Endothelial cell of umbilical vein (primary cell): Measurements from ENCODE around the gene EVX2. TPM values are rescaled to one million over a fixed set of nuclear protein-coding genes. Genes with fewer than 3 reads are reported as not detected.

ENCODE experiments used
- BruUV-seq: library from RNA; stranded (reverse); fragments of 400-500 nt; replicated peaks from 2 replicates; lab custom pipeline; 2021; lab: Mats Ljungman, UMichigan
- CTCF ChIA-PET: fragments of 300-600, 350-600 bp; sonication (Branson Sonifier 250); formaldehyde crosslinking; loops from one replicate; lab custom pipeline; 2021; ENCODE audit warnings: antibody characterized with exemption, inconsistent platforms; lab: Charles Lee
- POLR2A ChIA-PET: fragments of 300-600, 350-600 bp; sonication (Branson Sonifier 250); formaldehyde crosslinking; loops from one replicate; lab custom pipeline; 2021; ENCODE audit warnings: antibody characterized with exemption, inconsistent platforms; lab: Charles Lee
- DNase-seq: peaks from one replicate; pipeline ENCODE4 v3.0.0-alpha.2; 2011; ENCODE audit warnings: low read depth, low spot score
- FAIRE-seq: peaks from 2 replicates; lab custom pipeline; 2011; peaks lifted over from hg19 to GRCh38; lab: Jason Lieb, UNC
- H2AFZ ChIP-seq: 2 replicates; pipeline ENCODE4 v1.6.0; 2012; ENCODE audit warnings: low read depth, low read length, control low read depth, inconsistent platforms
- H3K27ac ChIP-seq: 2 replicates; pipeline ENCODE4 v1.5.1; 2011; ENCODE audit warnings: low read depth, mild to moderate bottlenecking, control low read depth, low read length, moderate library complexity; ENCODE audit not compliant: insufficient read depth
- H3K27me3 ChIP-seq, 2 experiments: 2 replicates each; pipeline versions ENCODE4 v1.6.0 to v1.6.1; 2011; ENCODE audit warnings: low read length in 2 of 2, mixed read lengths in 1 of 2; ENCODE audit not compliant: control insufficient read depth in 2 of 2, insufficient read depth in 2 of 2
- H3K36me3 ChIP-seq, 2 experiments: 2 replicates in 1 of 2; 3 replicates in 1 of 2; pipeline ENCODE4 v1.5.1; 2011; ENCODE audit warnings: low read length in 2 of 2, mild to moderate bottlenecking in 1 of 2, moderate library complexity in 1 of 2; ENCODE audit not compliant: control insufficient read depth in 2 of 2, insufficient read depth in 2 of 2; ENCODE audit errors: extremely low read depth in 1 of 2
- H3K4me1 ChIP-seq: 3 replicates; pipeline ENCODE4 v1.5.1; 2011; ENCODE audit warnings: mild to moderate bottlenecking, low read length; ENCODE audit not compliant: control insufficient read depth, insufficient read depth; ENCODE audit errors: extremely low read depth
- H3K4me2 ChIP-seq: 2 replicates; pipeline ENCODE4 v1.6.1; 2011; ENCODE audit warnings: low read length, control low read depth, mixed read lengths; ENCODE audit not compliant: insufficient read depth
- H3K4me3 ChIP-seq, 3 experiments: fragments of 200-600 bp in 1 of 3; sonication (generic), shearing (Covaris generic) in 1 of 3; replicated peaks in 1 of 3; 2 replicates each; pipeline ENCODE4 v1.5.1; 2011 to 2016; ENCODE audit warnings: control low read depth in 3 of 3, low read length in 3 of 3, mild to moderate bottlenecking in 2 of 3, inconsistent platforms in 1 of 3, low read depth in 1 of 3, moderate library complexity in 1 of 3; ENCODE audit not compliant: insufficient read depth in 1 of 3
- H3K79me2 ChIP-seq: 2 replicates; pipeline ENCODE4 v1.6.0; 2012; ENCODE audit warnings: low read length, inconsistent platforms; ENCODE audit not compliant: control insufficient read depth, insufficient read depth
- H3K9ac ChIP-seq: replicated peaks from 2 replicates; pipeline ENCODE3; 2011; ENCODE audit warnings: low read length, control low read depth; ENCODE audit not compliant: insufficient read depth; ENCODE audit errors: extremely low read depth
- H3K9me1 ChIP-seq: replicated peaks from 3 replicates; pipeline ENCODE4 v1.6.0; 2011; ENCODE audit warnings: mild to moderate bottlenecking, low read length; ENCODE audit not compliant: control insufficient read depth, insufficient read depth; ENCODE audit errors: extremely low read depth
- H3K9me3 ChIP-seq: replicated peaks from 2 replicates; pipeline ENCODE4 v1.5.1; 2012; ENCODE audit warnings: low read length, inconsistent platforms; ENCODE audit not compliant: control insufficient read depth, insufficient read depth
- H4K20me1 ChIP-seq: replicated peaks from 2 replicates; pipeline ENCODE3; 2011; ENCODE audit warnings: mild to moderate bottlenecking, low read length; ENCODE audit not compliant: control insufficient read depth, insufficient read depth; ENCODE audit errors: extremely low read depth
- EZH2 ChIP-seq: IDR thresholded peaks from 2 replicates; pipeline ENCODE4 v1.6.1; 2012; ENCODE audit warnings: borderline replicate concordance, low read depth, mild to moderate bottlenecking, moderate library complexity, low read length, inconsistent platforms; ENCODE audit not compliant: severe bottlenecking
- GATA2 ChIP-seq: IDR thresholded peaks from 2 replicates; pipeline ENCODE4 v1.7.0; 2011; ENCODE audit warnings: low read depth, mild to moderate bottlenecking, moderate library complexity, mixed read lengths, low read length; ENCODE audit not compliant: insufficient read length, insufficient read depth
- JUN ChIP-seq: IDR thresholded peaks from 2 replicates; pipeline ENCODE4 v1.6.1; 2011; ENCODE audit warnings: borderline replicate concordance, low read depth; ENCODE audit not compliant: insufficient read length, insufficient read depth
- MYC ChIP-seq: IDR thresholded peaks from one replicate; pipeline ENCODE4 v1.6.1; 2011; ENCODE audit warnings: mild to moderate bottlenecking, low read depth, low read length
- POLR2A ChIP-seq: IDR thresholded peaks from 2 replicates; pipeline ENCODE4 v1.6.1; 2012; ENCODE audit warnings: low read depth, mild to moderate bottlenecking, control low read depth, low read length
- POLR2AphosphoS5 ChIP-seq: IDR thresholded peaks from 2 replicates; pipeline ENCODE4 v1.6.1; 2012; ENCODE audit warnings: low read depth, mild to moderate bottlenecking, control low read depth, low read length, moderate library complexity; ENCODE audit not compliant: insufficient read depth
- dilution Hi-C: fragments of 300-500 bp; cut with MboI; formaldehyde crosslinking; loops from one replicate; pipeline ENCODE4 v1.15.0; 2019; ENCODE audit warnings: low sequenced_read_pairs; ENCODE audit not compliant: extremely low pct_ligation_motif_present
- intact Hi-C: fragments of 100-400 bp; cut with micrococcal nuclease; formaldehyde crosslinking; loops from one replicate; pipeline ENCODE4 v1.10.0; 2022
- polyA plus RNA-seq, 4 experiments: library from polyadenylated mRNA; depleted of rRNA in 3 of 4; stranded (reverse) in 3 of 4; unstranded in 1 of 4; fragments of >200 nt; gene quantifications; 2 replicates each; pipeline versions ENCODE4 v1.2.1 to v1.2.3, GENCODE V29; 2011 to 2012; ENCODE audit warnings: missing spikeins in 1 of 4
- total RNA-seq: library from RNA; stranded (reverse); gene quantifications from 2 replicates; pipeline ENCODE4 v1.2.3, GENCODE V29; 2021
- TF ChIP-seq, protein P1 (sequence below), 2 donors: IDR thresholded peaks; 1 replicate in 1 of 2; 2 replicates in 1 of 2; pipeline ENCODE4 v1.5.1; 2011; ENCODE audit warnings: low read length in 2 of 2, mild to moderate bottlenecking in 2 of 2, moderate library complexity in 2 of 2, control low read depth in 1 of 2, inconsistent platforms in 1 of 2, low read depth in 1 of 2; ENCODE audit not compliant: insufficient read depth in 1 of 2; ENCODE audit errors: extremely low read depth in 1 of 2
- TF ChIP-seq, protein P2 (sequence below): IDR thresholded peaks from 2 replicates; pipeline ENCODE4 v1.6.1; 2011; ENCODE audit not compliant: insufficient read depth, insufficient read length

The EVX2 gene
- total and polyA plus RNA-seq, 2 donors (not counting 3 experiments of a cell fraction or from before 2014, with no cell fraction given) = not detected

DNA sequence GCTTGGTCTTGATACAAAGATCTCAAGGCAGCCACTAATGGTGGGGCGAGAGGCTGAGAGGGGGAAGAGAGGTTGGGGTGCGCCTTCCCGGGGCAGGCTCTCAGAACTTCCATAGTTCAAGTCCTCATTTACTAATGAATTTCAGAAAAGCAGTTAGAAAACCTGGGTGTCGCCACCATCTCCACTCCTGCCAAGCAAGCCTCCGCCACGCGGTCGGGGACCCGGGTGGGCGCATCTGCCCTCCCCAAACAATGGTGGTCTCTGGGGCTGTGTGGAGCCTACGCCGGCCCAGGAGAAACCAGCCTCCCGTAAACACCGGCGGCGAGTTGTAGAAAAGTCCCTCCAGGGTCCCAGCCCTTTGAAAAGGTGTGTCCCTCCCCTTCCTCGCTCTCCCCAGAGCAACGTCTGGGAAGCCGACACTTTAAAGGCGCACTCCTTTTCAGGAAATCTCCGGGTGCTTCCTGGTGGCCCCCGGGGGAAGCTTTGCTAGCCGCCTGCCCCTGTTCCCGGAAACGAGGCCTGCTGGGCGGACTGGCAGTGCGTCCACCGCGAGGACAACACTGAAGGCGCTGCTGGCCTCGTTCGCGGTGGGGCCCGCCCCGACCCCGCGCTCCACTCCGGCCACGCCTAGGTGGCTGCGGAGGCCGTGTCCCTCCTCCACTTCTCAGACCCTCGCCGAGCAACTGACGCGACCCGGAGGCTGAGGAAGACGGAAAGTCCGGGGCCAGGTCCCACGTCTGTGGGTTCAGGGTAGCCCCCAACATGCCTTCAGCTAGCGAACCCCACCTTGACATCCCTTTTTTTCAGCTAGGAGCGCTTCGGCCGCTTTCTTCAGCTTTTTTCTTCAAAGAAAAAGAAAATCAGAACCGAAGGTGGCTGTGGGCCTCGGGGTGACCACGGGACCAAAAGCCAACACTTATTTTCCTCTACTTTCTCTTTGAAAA lies 16.8 kb downstream of the EVX2 start:
- Histone ChIP-seq H3K9ac (no peak overlapping the region), H3K27me3 (peaks cover 74 to 95% of the 10 kb centered on the region in 2 experiments), H3K4me2 (peak overlapping the region; percentile 30), H3K36me3 (no peaks in the 10 kb centered on the region), H3K9me1 (no peaks in the 10 kb centered on the region), H4K20me1 (no peaks in the 10 kb centered on the region), H3K27ac (no peak overlapping the region), H3K79me2 (no peaks in the 10 kb centered on the region), H3K4me3 (peak overlapping the region in 1 of 3 experiments; percentile 12), H3K9me3 (no peaks in the 10 kb centered on the region), H2AFZ (peak overlapping the region; percentile 47), H3K4me1 (peaks cover 5% of the 10 kb centered on the region)
- ChIA-PET CTCF (no interaction called here), POLR2A (no interaction called here)
- intact Hi-C loops (no loop called here), dilution Hi-C loops (no loop called here)
- DNase-seq (no peak), FAIRE-seq (no peak)
- TF ChIP-seq MYC = no peak
- no peak for TF ChIP-seq EZH2
- no peak for TF ChIP-seq JUN
- TF ChIP-seq, protein P1, sequence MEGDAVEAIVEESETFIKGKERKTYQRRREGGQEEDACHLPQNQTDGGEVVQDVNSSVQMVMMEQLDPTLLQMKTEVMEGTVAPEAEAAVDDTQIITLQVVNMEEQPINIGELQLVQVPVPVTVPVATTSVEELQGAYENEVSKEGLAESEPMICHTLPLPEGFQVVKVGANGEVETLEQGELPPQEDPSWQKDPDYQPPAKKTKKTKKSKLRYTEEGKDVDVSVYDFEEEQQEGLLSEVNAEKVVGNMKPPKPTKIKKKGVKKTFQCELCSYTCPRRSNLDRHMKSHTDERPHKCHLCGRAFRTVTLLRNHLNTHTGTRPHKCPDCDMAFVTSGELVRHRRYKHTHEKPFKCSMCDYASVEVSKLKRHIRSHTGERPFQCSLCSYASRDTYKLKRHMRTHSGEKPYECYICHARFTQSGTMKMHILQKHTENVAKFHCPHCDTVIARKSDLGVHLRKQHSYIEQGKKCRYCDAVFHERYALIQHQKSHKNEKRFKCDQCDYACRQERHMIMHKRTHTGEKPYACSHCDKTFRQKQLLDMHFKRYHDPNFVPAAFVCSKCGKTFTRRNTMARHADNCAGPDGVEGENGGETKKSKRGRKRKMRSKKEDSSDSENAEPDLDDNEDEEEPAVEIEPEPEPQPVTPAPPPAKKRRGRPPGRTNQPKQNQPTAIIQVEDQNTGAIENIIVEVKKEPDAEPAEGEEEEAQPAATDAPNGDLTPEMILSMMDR (IDR thresholded peaks at IDR 0.05; ENCODE audit: extremely low read depth in 1 of 2, insufficient read depth in 1 of 2, low read depth in 1 of 2, low read length in 2 of 2) = no peak
- TF ChIP-seq, protein P2, sequence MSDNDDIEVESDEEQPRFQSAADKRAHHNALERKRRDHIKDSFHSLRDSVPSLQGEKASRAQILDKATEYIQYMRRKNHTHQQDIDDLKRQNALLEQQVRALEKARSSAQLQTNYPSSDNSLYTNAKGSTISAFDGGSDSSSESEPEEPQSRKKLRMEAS = no peak
- TF ChIP-seq POLR2AphosphoS5 = no peak
- no peak for TF ChIP-seq POLR2A
- no peak for TF ChIP-seq GATA2
- BruUV-seq = no TSS peak
